HG03354 (cell line): Measurements from ENCODE around the gene VWDE.
A peak's percentile ranks its signal among the peaks of the same experiment; 100 is the strongest.

Experiments
- ATAC-seq: cut with Tn5 transposase; IDR thresholded peaks from one replicate; pipeline ENCODE4 v1.9.1; 2021; ENCODE audit warnings: mild to moderate bottlenecking; ENCODE audit not compliant: unreplicated experiment, poor library complexity, severe bottlenecking

VWDE gene

GRCh38 chr7:12297283-12298108 is 106.2 kb downstream of the VWDE start:
- no peak for ATAC-seq

GRCh38 chr7:12296051-12296570 is 107.6 kb downstream of the VWDE start:
- no peak for ATAC-seq

GRCh38 chr7:12294701-12295100 is 109.0 kb downstream of the VWDE start:
- peak; percentile 73 for ATAC-seq

- no peak for ATAC-seq
Measured at GRCh38 chr7:12291870-12292269, 111.8 kb downstream of the VWDE start.

- no peak for ATAC-seq
Measured at GRCh38 chr7:12290761-12291160, 112.9 kb downstream of the VWDE start.

GRCh38 chr7:12289996-12290395 is 113.7 kb downstream of the VWDE start:
- ATAC-seq = no peak

- no peak for ATAC-seq
Measured at GRCh38 chr7:12287901-12288300, 115.8 kb downstream of the VWDE start.

- ATAC-seq = no peak
Measured at GRCh38 chr7:12281038-12281437, 122.6 kb downstream of the VWDE start.
